HG03280 (cell line): ENCODE data around the gene APOC4.

Source experiments
- ATAC-seq: cut with Tn5 transposase; IDR thresholded peaks from one replicate; pipeline ENCODE4 v1.9.1; 2021; ENCODE audit warnings: mild to moderate bottlenecking, moderate library complexity; ENCODE audit not compliant: unreplicated experiment

Gene APOC4

DNA sequence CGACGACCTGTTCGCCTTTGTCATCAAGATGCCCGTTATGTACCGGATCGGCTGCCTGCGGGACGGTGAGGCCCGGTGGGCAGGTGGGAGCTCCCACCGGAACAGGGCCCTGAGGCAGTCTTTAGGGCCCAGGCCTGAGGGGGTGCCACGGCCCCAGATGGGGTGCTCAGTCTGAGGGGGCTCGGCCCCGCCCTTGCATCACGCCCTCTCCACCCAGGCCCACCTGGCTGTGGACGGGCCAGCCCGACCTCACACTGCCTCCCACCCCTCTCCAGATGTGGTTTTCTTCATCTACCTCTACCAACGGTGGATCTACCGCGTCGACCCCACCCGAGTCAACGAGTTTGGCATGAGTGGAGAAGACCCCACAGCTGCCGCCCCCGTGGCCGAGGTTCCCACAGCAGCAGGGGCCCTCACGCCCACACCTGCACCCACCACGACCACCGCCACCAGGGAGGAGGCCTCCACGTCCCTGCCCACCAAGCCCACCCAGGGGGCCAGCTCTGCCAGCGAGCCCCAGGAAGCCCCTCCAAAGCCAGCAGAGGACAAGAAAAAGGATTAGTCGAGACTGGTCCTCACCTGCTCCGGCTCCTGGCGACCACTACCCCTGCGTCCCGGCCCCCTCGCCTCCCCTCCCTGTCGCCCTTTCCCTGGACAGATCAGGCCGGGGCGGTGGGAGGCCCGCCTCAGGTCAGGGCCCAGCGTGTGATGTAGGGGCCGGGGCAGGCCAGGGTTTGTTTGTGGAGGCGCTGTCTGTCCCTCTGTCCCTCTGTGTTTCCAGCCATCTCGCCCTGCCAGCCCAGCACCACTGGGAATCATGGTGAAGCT, 50.5 kb downstream of the APOC4 start:
- ATAC-seq, result no peak

- no peak for ATAC-seq
These were observed 51.5 kb downstream of the APOC4 start for GRCh38 chr19:44993526-44993925.

GRCh38 chr19:44993926-44994537, 52.0 kb downstream of the APOC4 start:
- no peak for ATAC-seq
